ENCODE measurements around the gene GPER1.
A peak's percentile ranks its signal among the peaks of the same experiment; 100 is the strongest.

Gene GPER1

GRCh38 chr7:1123715-1124114 is 35.8 kb downstream of the GPER1 start:
- DNase-seq (ENCODE audit: insufficient read length, low spot score) (no peak), FAIRE-seq (no peak)
- no peak for TF ChIP-seq POLR2A (IDR thresholded peaks at IDR 0.05; ENCODE audit: low read depth, low read length)

DNA sequence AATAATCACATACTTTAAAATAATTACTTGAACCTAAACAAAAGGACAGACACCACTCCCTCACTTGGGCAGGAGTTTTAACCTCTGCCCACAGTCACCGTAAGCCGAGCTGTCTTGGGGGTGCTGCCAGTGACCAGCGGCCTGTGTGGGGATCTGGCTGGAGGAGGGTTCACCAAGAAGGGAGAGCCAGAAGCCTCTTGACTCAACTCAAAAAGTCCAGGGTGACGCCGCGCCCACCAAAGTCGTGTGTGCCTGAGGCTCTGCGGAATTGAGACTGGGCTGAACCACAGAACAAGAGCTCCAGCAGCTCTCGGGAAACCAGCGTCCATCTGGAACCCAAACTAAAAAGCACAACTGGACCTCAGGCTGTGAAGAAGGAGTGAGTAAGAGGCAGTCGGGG is 36.3 kb downstream of the GPER1 start:
- FAIRE-seq, result no peak
- no peak for TF ChIP-seq POLR2A (IDR thresholded peaks at IDR 0.05; ENCODE audit: low read depth, low read length)
- DNase-seq (ENCODE audit: insufficient read length, low spot score), result no peak

DNA sequence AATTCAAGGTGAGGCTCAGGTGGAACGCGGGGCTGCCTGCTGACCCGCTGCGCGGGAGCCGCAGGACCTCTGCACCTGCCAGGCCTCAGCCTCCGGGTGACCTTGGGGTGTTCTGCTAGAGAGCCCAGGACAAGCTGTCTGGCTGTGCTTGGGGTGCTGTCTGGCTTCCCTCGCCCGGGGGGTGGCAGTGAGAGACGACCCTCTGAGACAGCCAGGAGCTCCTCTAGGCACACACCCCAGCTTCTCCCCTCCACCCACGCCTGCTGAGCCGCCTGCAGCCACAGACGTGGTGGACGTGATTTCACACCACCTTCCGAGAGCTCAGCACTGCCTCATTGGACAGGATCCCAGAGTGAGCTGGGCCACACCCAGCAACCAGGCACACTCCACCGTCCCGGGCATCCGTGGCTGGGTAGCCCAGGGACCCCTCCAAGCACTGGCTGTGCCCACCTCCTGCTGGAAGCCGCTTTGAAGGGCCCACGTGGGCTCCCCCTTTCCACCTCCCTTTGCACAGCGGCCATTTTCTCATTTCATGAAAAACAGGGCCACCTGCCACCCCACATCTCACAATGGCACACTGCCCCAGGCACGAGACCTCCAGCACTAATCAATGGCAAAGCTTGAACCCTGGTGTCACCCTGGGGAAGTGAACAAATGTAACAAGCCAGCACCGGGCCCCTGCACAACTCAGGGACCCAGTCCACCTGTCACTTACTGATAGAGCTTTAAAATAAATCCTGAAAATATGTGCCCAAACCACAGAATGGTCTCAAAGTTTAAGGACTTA is 37.1 kb downstream of the GPER1 start:
- FAIRE-seq (no peak), DNase-seq (ENCODE audit: insufficient read length, low spot score) (no peak)
- TF ChIP-seq POLR2A (IDR thresholded peaks at IDR 0.05; ENCODE audit: low read depth, low read length), result no peak

DNA sequence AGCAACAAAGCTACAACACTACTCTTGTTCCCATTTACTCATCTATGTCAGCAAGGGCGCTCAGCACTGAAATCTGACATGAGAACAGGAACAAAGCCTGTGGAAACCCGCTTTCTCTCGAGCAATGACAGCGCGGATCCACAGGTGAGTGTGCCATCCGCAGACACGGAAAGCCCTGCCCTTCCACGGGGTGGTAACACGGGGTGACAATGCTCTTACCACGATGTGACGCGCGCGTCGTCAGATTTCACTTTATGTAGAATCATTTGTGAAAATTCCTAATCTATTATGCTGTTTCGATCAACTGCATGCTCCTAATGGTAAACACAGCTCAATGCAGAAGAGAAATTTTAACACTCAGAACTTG is 37.7 kb downstream of the GPER1 start:
- TF ChIP-seq POLR2A (IDR thresholded peaks at IDR 0.05; ENCODE audit: low read depth, low read length), result no peak
- FAIRE-seq (no peak), DNase-seq (ENCODE audit: insufficient read length, low spot score) (no peak)

DNA sequence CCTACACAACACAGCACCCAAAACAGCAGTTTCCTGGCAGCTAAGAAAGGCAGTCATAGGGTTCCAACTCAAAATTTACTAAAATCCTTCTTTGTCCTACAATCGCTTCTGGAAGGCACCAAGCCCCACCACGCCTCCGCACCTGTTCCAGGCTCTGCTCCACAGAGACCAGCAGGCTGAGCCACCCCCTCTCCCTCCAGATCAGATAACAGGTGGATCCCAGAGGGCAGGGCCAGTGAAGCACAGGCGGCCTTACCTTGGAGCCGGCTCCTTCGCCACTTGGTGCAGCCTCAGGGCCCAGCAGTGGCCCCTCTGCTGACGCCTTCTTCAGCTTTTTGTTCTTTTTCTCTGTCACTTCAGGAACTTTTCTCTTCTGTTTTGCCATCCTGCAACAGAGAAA is 39.1 kb downstream of the GPER1 start:
- no peak for DNase-seq (ENCODE audit: insufficient read length, low spot score)
- no peak for FAIRE-seq
- TF ChIP-seq POLR2A (IDR thresholded peaks at IDR 0.05; ENCODE audit: low read depth, low read length), result no peak

- FAIRE-seq (no peak), DNase-seq (ENCODE audit: insufficient read length, low spot score) (no peak)
- TF ChIP-seq POLR2A (IDR thresholded peaks at IDR 0.05; ENCODE audit: low read depth, low read length), result no peak
Measured at GRCh38 chr7:1129431-1129830, 41.5 kb downstream of the GPER1 start.

DNA sequence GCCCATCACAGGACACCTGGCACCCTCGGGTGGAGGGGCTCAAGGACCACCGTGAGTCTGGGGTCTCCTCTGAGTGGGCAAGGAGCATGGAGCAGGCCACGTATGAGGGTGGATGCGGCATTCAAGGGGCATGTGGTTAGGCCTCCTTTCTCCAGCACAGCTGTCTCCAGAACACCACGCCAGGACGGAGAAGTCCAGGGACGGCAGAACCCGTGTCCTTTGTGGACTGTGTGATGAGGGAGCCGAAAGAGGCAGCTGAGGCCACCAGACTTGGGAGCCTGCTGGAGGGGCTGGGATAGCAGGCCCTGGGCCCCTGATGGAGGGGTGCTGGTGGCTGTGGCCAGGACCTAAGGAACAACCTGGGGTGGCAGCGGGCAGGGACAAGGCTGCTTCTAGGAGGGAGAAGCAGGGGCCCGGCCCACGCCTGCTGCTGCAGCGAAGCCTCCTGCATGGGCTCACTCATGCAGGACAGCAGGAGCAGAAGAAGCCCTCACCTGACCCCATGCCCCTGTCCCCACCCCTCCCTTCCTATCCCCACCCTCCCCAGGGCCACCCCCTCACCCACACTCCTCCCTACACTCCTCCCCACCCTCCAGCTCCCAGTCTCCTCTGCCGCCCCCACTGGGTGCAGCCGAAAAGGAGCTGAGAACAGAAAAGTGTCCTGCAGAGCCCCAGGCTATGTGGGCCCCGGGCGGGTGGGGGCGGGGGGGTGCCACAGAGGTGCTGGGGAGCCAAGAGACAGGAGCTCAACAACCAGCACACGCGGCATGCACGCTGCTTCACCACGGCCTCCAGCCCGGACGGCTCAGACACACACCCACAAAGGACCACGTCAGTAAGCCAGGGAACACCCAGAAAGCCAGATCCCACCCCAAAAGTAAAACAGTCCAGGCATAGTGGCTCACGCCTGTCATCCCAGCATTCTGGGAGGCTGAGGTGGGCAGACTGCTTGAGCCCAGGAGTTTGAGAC is 42.4 kb downstream of the GPER1 start:
- no peak for TF ChIP-seq POLR2A (IDR thresholded peaks at IDR 0.05; ENCODE audit: low read depth, low read length)
- DNase-seq (ENCODE audit: insufficient read length, low spot score) (no peak), FAIRE-seq (no peak)

GRCh38 chr7:1131471-1132265 is 43.8 kb downstream of the GPER1 start:
- FAIRE-seq, result no peak
- DNase-seq (ENCODE audit: insufficient read length, low spot score), result no peak
- no peak for TF ChIP-seq POLR2A (IDR thresholded peaks at IDR 0.05; ENCODE audit: low read depth, low read length)

- no peak for DNase-seq (ENCODE audit: insufficient read length, low spot score)
- TF ChIP-seq POLR2A (IDR thresholded peaks at IDR 0.05; ENCODE audit: low read depth, low read length), result no peak
- FAIRE-seq, result no peak
Measured at GRCh38 chr7:1134951-1135350, 47.0 kb downstream of the GPER1 start.

DNA sequence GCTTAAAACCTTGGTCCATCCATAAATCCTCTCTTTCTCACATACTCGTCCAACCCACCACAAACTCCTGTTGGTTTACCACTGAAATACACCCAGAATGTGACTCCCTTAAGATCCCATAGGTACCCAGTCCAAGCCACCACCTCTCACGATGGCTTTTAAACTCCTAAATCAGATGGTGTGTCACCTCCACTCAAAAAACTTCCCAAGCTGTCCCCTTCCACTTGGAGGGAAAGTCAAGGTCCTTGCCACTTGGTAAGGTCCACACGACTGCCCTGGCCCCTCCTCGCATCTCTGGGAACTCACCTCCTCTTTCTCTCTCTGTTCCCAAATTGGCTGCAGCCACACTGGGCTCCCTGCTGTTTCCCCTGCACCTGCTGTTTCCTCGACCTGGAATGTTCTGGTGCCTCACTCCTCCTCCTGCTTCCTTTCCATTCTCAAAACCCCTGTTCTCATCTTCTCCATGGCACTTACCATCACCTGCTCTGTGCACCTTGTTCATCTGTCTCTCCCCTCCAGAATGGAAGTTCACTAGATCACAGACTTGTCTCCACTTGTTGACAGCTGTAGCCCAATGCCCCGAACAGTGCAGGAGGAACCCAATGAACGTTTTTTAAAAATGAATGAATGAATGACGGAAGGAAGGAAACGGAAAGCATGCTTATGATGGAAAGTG is 49.1 kb downstream of the GPER1 start:
- FAIRE-seq (no peak), DNase-seq (ENCODE audit: insufficient read length, low spot score) (no peak)
- no peak for TF ChIP-seq POLR2A (IDR thresholded peaks at IDR 0.05; ENCODE audit: low read depth, low read length)

GRCh38 chr7:1137517-1138167 is 49.7 kb downstream of the GPER1 start:
- DNase-seq (ENCODE audit: insufficient read length, low spot score) (peak; percentile 71), FAIRE-seq (no peak)
- TF ChIP-seq POLR2A (IDR thresholded peaks at IDR 0.05; ENCODE audit: low read depth, low read length), result peak; percentile 87

DNA sequence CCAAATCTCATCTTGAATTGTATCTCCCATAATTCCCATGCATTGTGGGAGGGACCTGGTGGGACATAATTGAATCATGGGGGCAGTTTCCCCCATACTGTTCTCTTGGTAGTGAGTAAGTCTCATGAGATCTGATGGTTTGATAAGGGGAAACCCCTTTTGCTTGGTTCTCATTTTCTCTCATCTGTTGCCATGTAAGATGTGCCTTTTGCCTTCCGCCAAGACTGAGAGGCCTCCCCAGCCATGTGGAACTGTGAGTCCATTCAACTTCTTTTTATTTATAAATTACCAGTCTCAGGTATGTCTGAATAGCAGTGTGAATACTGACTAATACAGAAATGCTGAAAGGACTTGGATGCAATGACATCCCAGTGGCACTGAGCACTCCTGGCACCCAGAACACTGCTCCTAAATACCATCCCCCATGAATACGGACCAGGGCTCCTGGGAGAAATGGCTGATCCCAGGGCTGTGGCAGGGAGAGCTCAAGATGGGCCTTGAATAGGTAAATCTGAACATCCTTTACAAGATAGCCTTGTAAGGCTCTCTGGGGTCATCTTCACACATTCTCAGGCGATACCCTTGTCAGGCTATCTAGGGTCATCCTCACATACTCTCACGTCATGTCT is 52.7 kb downstream of the GPER1 start:
- FAIRE-seq, result no peak
- no peak for TF ChIP-seq POLR2A (IDR thresholded peaks at IDR 0.05; ENCODE audit: low read depth, low read length)
- DNase-seq (ENCODE audit: insufficient read length, low spot score), result no peak
